PFSK-1 (cell line): ENCODE measurements around the gene ATP10A. TPM values are rescaled to one million over a fixed set of nuclear protein-coding genes. Genes with fewer than 3 reads are reported as not detected.

Source experiments
- FOXP2 ChIP-seq: optimal IDR thresholded peaks from 2 replicates; pipeline ENCODE3; 2011; ENCODE audit warnings: borderline replicate concordance, control low read depth, inconsistent platforms; ENCODE audit not compliant: insufficient read depth; ENCODE audit errors: extremely low read length, extremely low read depth
- POLR2AphosphoS5 ChIP-seq: IDR thresholded peaks from 2 replicates; pipeline ENCODE4 v1.6.1; 2012; ENCODE audit warnings: low read depth, mild to moderate bottlenecking, control low read depth, low read length, moderate library complexity
- REST ChIP-seq, 2 experiments: IDR thresholded peaks; 2 replicates each; pipeline versions ENCODE4 v1.6.1 to v1.8.0; 2011 to 2012; ENCODE audit warnings: low read depth in 2 of 2, low read length in 2 of 2, control low read depth in 1 of 2, inconsistent platforms in 1 of 2, mild to moderate bottlenecking in 1 of 2, moderate library complexity in 1 of 2; ENCODE audit not compliant: insufficient read depth in 1 of 2
- SIN3A ChIP-seq: IDR thresholded peaks from 2 replicates; pipeline ENCODE4 v1.6.1; 2012; ENCODE audit warnings: mild to moderate bottlenecking, low read length, moderate library complexity, borderline replicate concordance; ENCODE audit not compliant: insufficient read depth
- TAF1 ChIP-seq: IDR thresholded peaks from 2 replicates; pipeline ENCODE4 v1.6.1; 2012; ENCODE audit warnings: low read length, control low read depth, borderline replicate concordance; ENCODE audit not compliant: insufficient read depth
- polyA plus RNA-seq: library from polyadenylated mRNA; unstranded; fragments of >200 nt; gene quantifications from one replicate; pipeline ENCODE4 v1.2.1, GENCODE V29; 2012; ENCODE audit warnings: low read depth, missing spikeins; ENCODE audit not compliant: insufficient read length

ATP10A gene
- polyA plus RNA-seq: not detected

GRCh38 chr15:25863111-25863967 is at the start of gene ATP10A:
TSS of gene ATP10A (minus strand) at chr15:25863327. CDS start at chr15:25863096, 231 bp downstream.
- no peak for TF ChIP-seq TAF1
- TF ChIP-seq POLR2AphosphoS5: no peak
- TF ChIP-seq FOXP2: no peak
- TF ChIP-seq REST (IDR thresholded peaks at IDR 0.05; ENCODE audit: insufficient read depth in 1 of 2, low read depth in 2 of 2, low read length in 2 of 2): no peak
- no peak for TF ChIP-seq SIN3A

- TF ChIP-seq SIN3A (no peak), TAF1 (no peak), POLR2AphosphoS5 (no peak), REST (IDR thresholded peaks at IDR 0.05; ENCODE audit: insufficient read depth in 1 of 2, low read depth in 2 of 2, low read length in 2 of 2) (no peak), FOXP2 (no peak)
These were observed 48.9 kb upstream of the ATP10A start for GRCh38 chr15:25912035-25912434.

DNA sequence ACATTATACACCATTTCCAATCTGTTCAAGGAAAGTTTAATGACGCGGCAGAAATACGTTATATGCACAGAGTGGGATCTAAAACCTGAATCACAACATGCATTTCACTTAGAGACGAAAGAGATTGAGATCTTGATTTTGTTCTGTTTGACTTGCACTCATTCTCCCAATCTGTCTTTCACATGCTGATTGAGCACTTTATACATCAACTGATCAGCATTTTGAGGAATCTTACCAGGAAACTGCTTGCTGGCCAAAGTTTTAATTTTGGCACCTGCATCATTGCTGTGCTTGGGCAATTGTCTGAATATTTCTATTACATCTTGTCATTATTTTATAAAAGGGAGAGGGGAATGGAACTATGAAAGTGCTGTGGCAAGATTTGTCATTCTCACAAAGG is 47.7 kb upstream of the ATP10A start:
- no peak for TF ChIP-seq FOXP2
- no peak for TF ChIP-seq REST (IDR thresholded peaks at IDR 0.05; ENCODE audit: insufficient read depth in 1 of 2, low read depth in 2 of 2, low read length in 2 of 2)
- TF ChIP-seq POLR2AphosphoS5: no peak
- TF ChIP-seq SIN3A: no peak
- TF ChIP-seq TAF1: no peak

DNA sequence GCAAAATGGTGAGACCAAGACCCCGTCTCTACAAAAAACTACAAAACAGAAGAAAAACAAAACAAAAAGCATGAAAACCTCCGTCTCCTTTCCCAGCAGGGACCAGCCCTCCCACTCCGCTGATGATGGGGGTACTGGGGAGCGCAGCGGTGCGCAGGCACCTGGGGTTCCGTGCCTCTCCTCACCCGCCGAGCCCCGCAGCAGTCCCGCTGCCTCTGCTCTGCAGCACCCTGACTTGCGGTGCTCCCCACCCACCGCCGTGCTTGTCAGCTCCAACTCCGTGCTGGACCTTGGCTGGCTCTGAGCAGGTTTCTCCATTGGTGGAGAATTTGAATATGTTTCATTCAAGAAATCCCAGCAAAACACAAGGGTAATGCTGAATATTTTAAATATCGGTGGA is 46.7 kb upstream of the ATP10A start:
- TF ChIP-seq REST (IDR thresholded peaks at IDR 0.05; ENCODE audit: insufficient read depth in 1 of 2, low read depth in 2 of 2, low read length in 2 of 2): no peak
- TF ChIP-seq TAF1: no peak
- no peak for TF ChIP-seq FOXP2
- TF ChIP-seq SIN3A: no peak
- no peak for TF ChIP-seq POLR2AphosphoS5
